Progenitor cell of endocrine pancreas (in vitro differentiated cells): ENCODE data around the gene TFR2. TPM values are rescaled to one million over a fixed set of nuclear protein-coding genes. Genes with fewer than 3 reads are reported as not detected.

ENCODE experiments used
- DNase-seq: peaks from one replicate; pipeline ENCODE4 v3.0.0; 2021; ENCODE audit warnings: low spot score; ENCODE audit not compliant: unreplicated experiment
- H3K27ac Mint-ChIP-seq: 2 replicates; pipeline ENCODE4 v1.8.0; 2021; ENCODE audit warnings: mild to moderate bottlenecking, moderate library complexity, mixed read lengths
- H3K27me3 Mint-ChIP-seq: 2 replicates; pipeline ENCODE4 v1.8.0; 2021; ENCODE audit warnings: mixed read lengths
- H3K36me3 Mint-ChIP-seq: 2 replicates; pipeline ENCODE4 v1.8.0; 2022; ENCODE audit warnings: mixed read lengths; ENCODE audit not compliant: insufficient read depth
- H3K4me1 Mint-ChIP-seq: 2 replicates; pipeline ENCODE4 v1.8.0; 2021; ENCODE audit warnings: low read depth, mixed read lengths
- H3K4me3 Mint-ChIP-seq: 2 replicates; pipeline ENCODE4 v1.8.0; 2021; ENCODE audit warnings: low read depth, mild to moderate bottlenecking, moderate library complexity, mixed read lengths
- H3K9me3 Mint-ChIP-seq: 2 replicates; pipeline ENCODE4 v1.8.0; 2021; ENCODE audit warnings: low read depth, mixed read lengths
- total RNA-seq: library from RNA; stranded (reverse); gene quantifications from 2 replicates; pipeline ENCODE4 v1.2.1, GENCODE V29; 2021
- TF ChIP-seq, protein P1 (sequence below): fragments of 200-600 bp; sonication (generic); IDR thresholded peaks from one replicate; pipeline ENCODE4 v1.5.0; 2021; ENCODE audit warnings: antibody characterized with exemption, mild to moderate bottlenecking; ENCODE audit not compliant: unreplicated experiment

The TFR2 gene
- total RNA-seq, 1 donor from 2014 or later: 0.93 TPM

DNA sequence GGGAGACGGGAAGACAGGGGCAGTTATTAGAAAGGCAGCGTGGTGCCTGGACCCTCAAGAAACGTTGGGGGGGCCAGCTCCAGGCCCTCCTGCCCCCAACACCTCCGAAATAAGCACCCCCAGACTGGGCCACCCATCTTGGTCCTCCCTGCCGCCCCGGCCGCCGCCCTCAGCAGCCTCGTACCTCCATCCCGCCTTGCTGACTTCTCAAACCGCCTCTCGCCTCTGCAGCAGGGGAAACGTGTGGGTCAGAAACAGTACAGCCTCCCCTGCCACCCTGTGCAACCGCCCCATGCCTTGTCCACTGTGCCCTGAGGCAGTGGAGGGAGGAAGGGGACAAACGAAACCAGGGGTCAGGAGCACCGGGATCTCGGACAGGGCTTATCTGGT is 45.5 kb upstream of the TFR2 start:
- peaks cover 6% of the 10 kb centered on the region for H3K36me3 Mint-ChIP-seq
- no peak for DNase-seq
- no peaks in the 10 kb centered on the region for H3K27me3 Mint-ChIP-seq
- peaks cover 5% of the 10 kb centered on the region for H3K4me1 Mint-ChIP-seq
- H3K4me3 Mint-ChIP-seq: no peak overlapping the region
- TF ChIP-seq, protein P1, sequence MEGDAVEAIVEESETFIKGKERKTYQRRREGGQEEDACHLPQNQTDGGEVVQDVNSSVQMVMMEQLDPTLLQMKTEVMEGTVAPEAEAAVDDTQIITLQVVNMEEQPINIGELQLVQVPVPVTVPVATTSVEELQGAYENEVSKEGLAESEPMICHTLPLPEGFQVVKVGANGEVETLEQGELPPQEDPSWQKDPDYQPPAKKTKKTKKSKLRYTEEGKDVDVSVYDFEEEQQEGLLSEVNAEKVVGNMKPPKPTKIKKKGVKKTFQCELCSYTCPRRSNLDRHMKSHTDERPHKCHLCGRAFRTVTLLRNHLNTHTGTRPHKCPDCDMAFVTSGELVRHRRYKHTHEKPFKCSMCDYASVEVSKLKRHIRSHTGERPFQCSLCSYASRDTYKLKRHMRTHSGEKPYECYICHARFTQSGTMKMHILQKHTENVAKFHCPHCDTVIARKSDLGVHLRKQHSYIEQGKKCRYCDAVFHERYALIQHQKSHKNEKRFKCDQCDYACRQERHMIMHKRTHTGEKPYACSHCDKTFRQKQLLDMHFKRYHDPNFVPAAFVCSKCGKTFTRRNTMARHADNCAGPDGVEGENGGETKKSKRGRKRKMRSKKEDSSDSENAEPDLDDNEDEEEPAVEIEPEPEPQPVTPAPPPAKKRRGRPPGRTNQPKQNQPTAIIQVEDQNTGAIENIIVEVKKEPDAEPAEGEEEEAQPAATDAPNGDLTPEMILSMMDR: no peak
- no peak overlapping the region for H3K27ac Mint-ChIP-seq
- no peaks in the 10 kb centered on the region for H3K9me3 Mint-ChIP-seq

DNA sequence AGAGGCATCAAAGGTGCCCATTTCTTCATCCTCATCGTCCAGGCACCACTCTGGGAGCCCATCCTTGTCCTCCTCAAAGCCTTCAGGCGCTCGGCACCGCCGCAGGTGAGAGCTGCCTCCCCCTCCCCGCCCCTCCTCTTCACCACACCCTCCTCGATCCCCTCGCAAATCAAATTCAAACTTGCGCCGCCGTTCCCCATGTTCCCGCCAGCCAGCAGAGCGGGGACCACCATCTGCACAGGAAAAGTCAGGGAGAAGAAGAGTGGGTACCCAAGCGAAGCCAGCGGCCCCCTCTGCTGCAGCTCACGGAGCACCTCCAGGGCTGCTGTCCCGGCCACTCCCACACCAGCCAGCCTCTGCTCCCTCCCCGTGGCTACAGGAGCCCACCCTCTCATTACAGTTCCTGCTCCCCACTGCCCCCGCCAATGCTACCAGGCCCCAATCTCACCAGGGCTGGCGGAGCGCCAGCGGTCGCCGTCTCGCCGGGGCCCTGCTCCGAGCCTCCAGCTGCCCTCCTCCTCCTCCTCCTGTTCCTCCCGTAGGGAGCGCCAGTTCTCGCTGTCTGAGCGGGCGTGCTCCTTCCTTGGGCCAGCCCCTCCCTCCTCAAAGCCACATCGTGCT is 45.0 kb upstream of the TFR2 start:
- no peak for DNase-seq
- Mint-ChIP-seq H3K9me3 (no peaks in the 10 kb centered on the region), H3K4me3 (no peak overlapping the region), H3K27ac (no peak overlapping the region), H3K4me1 (peaks cover 2% of the 10 kb centered on the region), H3K27me3 (no peaks in the 10 kb centered on the region), H3K36me3 (peaks cover 6% of the 10 kb centered on the region)
- TF ChIP-seq, protein P1: no peak

DNA sequence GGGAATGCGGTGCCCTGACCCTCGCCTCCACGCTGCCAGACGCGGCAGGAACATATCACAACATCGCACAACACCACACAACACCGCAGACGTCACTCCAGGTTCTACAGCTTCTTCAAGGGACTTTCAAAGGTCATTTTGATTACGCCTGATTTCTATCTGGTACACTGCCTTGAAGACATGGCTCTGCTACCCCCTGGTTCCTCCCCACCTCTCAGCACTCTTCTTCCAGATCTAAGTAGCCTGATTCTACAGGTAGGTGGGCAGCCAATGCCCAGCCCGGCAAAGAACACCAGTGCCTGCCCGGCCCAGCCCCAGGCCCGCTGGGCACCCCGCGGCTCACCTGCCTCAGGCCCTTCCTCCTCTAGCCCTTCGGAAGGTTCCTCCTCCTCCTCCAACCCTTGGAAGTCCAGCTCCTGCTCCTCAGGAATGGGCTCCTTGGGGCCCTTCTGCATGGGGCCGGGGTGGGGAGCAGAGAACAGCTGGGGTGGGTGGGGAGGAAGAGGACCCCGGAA is 44.3 kb upstream of the TFR2 start:
- Mint-ChIP-seq H3K27me3 (no peaks in the 10 kb centered on the region), H3K4me3 (no peak overlapping the region), H3K9me3 (no peaks in the 10 kb centered on the region), H3K27ac (no peak overlapping the region), H3K36me3 (peaks cover 6% of the 10 kb centered on the region), H3K4me1 (no peaks in the 10 kb centered on the region)
- no peak for DNase-seq
- TF ChIP-seq, protein P1: no peak

DNA sequence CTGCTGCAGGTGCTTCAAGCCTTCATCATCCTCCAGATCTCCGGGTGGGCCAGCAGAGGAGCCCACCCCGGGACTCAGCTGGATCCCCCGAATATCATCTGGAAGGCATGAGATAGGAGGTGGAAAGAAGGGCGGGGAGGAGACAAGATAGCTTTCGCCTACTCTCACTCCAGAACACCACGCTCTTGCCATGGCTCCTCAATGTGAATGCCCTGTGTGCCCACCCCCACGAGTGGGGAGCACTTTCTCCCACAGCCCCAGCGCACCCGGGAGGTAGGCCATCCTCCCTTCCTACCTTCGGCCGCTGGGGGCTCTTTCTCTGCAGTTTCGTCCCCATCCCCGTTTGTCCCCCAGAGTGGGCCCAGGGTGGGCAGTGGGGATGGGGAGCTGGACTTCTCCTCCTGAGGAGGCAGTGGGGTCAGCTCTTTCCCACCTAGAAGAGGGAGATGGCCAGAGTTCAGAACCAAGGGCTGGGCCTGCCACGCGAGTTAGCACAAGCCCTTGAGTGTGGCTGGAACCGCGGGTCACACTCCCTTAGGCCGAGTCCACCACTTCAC is 43.8 kb upstream of the TFR2 start:
- H3K36me3 Mint-ChIP-seq: peaks cover 6% of the 10 kb centered on the region
- H3K9me3 Mint-ChIP-seq: no peaks in the 10 kb centered on the region
- TF ChIP-seq, protein P1: no peak
- H3K4me3 Mint-ChIP-seq: no peak overlapping the region
- H3K27ac Mint-ChIP-seq: no peak overlapping the region
- DNase-seq: no peak
- no peaks in the 10 kb centered on the region for H3K27me3 Mint-ChIP-seq
- H3K4me1 Mint-ChIP-seq: no peaks in the 10 kb centered on the region

DNA sequence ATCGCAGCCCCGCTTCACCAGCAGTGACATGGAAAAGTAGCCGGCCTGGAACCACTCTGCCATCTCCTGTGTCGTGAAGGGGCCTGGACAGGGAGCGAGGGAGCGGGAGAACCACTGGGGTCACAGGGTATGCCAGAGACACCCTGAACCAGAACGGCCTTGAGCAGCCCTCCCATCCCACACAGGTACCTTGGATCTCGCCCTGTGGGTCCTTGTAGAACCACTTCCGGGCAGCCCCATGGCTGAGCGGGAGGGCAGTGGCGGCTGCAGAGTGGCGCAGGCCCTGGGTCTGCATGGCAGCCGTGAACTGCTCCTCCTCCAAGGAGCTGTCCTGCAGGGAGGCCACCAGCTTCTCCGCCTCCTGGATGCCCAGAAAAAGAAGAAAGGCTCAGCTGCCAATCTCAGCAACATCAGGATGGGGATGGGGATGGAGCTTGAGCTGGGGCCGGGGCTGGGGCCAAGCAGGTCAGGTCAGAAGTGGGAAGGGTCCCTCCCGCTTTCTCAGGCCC is 43.2 kb upstream of the TFR2 start:
- TF ChIP-seq, protein P1: no peak
- no peaks in the 10 kb centered on the region for H3K9me3 Mint-ChIP-seq
- H3K27ac Mint-ChIP-seq: no peak overlapping the region
- no peak overlapping the region for H3K4me3 Mint-ChIP-seq
- no peaks in the 10 kb centered on the region for H3K4me1 Mint-ChIP-seq
- peaks cover 6% of the 10 kb centered on the region for H3K36me3 Mint-ChIP-seq
- no peak for DNase-seq
- no peaks in the 10 kb centered on the region for H3K27me3 Mint-ChIP-seq
